Skeletal muscle tissue (tissue), 4 donors: ENCODE results near the gene CNTNAP2. TPM values are rescaled to one million over a fixed set of nuclear protein-coding genes. Genes with fewer than 3 reads are reported as not detected.
"Not testable (repeated sequence)": the region's sequence is repeated elsewhere in the genome, so short reads cannot be mapped to it uniquely, and the experiment has no call there.

Experiments
- H3K27ac ChIP-seq: one replicate; pipeline ENCODE4 v1.7.0; 2013; ENCODE audit warnings: mild to moderate bottlenecking, low read depth, low read length, inconsistent platforms
- H3K27me3 ChIP-seq, 3 donors: one replicate each; pipeline ENCODE4 v1.7.0; 2013; ENCODE audit warnings: low read length in 3 of 3; ENCODE audit not compliant: control insufficient read depth in 3 of 3, insufficient read depth in 3 of 3
- H3K36me3 ChIP-seq, 3 donors: one replicate each; pipeline ENCODE4 v1.7.0; 2013; ENCODE audit warnings: low read length in 3 of 3; ENCODE audit not compliant: control insufficient read depth in 3 of 3, insufficient read depth in 3 of 3
- H3K4me1 ChIP-seq, 3 donors: one replicate each; pipeline ENCODE4 v1.7.0; 2013; ENCODE audit warnings: low read length in 3 of 3, mild to moderate bottlenecking in 3 of 3; ENCODE audit not compliant: control insufficient read depth in 3 of 3, insufficient read depth in 3 of 3
- H3K4me3 ChIP-seq, 3 donors: one replicate each; pipeline ENCODE4 v1.7.0; 2013; ENCODE audit warnings: low read length in 3 of 3
- H3K9ac ChIP-seq, 3 donors: one replicate each; pipeline ENCODE4 v1.7.0; 2013; ENCODE audit warnings: low read length in 3 of 3, mild to moderate bottlenecking in 3 of 3, moderate library complexity in 2 of 3, low read depth in 1 of 3
- H3K9me3 ChIP-seq, 3 donors: one replicate each; pipeline ENCODE4 v1.7.0; 2013; ENCODE audit warnings: low read length in 3 of 3; ENCODE audit not compliant: control insufficient read depth in 3 of 3
- total RNA-seq: library from RNA; depleted of rRNA; stranded (reverse); fragments of >200 nt; gene quantifications from one replicate; pipeline ENCODE4 v1.2.3, GENCODE V29; 2014
- donor health status: Osteomylitis.

The CNTNAP2 gene
- total RNA-seq, 1 donor from 2014 or later = 14.1 TPM

GRCh38 chr7:147570390-147570789, 1453.8 kb downstream of the CNTNAP2 start:
- no peaks in the 10 kb centered on the region for H3K4me1 ChIP-seq
- no peak overlapping the region for H3K4me3 ChIP-seq
- H3K9me3 ChIP-seq = no peaks in the 10 kb centered on the region
- H3K36me3 ChIP-seq = no peaks in the 10 kb centered on the region
- no peak overlapping the region for H3K27ac ChIP-seq
- no peak overlapping the region for H3K9ac ChIP-seq
- no peaks in the 10 kb centered on the region for H3K27me3 ChIP-seq

DNA sequence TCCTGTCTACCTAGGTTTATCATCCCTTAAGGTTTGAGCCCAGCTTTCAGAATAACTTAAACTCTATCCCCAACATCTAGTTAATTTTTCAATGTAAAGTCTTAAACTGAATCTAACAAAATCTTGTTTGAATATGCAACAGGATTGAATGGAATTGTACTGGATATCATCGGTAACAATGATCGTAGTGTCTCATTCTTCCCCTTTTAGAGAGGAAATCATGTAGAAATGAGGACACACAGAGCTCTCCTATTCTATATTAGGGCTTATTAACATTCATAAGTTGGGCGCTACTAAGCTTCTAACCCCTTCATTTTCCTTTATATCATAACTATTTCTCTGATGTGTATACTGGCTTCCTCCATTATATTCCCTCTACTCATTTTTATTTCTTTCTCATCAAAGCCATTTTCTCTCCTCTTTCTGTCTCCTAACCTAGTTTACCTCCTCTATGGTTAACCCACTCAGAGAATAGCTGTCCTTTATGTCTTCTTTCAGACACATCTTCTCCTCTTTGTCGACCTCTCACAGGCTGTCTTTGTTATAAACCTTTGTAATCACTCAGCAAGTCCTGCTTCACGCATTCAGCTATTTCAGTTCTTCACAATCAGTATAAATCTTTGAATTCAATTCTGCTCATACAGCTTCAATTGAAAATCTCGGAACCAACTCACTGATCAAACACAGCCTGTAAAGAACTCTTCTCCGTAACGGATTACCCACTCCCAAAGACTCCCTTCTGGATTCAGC, 1455.0 kb downstream of the CNTNAP2 start:
- Histone ChIP-seq H3K9ac (no peak overlapping the region), H3K4me3 (no peak overlapping the region), H3K4me1 (no peaks in the 10 kb centered on the region), H3K36me3 (no peaks in the 10 kb centered on the region), H3K27me3 (no peaks in the 10 kb centered on the region), H3K9me3 (no peaks in the 10 kb centered on the region), H3K27ac (no peak overlapping the region)

DNA sequence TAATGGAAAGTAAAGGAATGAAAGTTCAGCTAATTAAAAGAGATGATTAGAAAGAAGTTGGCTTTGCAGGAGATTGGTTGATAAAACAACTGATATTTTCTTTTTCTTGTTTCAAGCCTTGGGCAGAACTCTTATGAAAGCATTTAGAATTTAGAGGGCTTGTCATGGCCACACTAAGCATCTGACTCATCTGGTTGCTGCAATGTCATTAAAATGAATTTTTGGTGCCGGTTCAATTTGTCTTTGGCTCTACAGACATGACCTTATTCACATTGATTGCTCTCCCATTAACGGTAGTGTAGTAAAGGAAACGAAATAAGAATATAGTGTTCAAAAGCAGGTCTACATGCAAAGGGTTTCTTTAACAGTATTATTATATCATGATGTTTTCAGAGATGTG, 1461.6 kb downstream of the CNTNAP2 start:
- H3K27ac ChIP-seq = no peak overlapping the region
- no peaks in the 10 kb centered on the region for H3K27me3 ChIP-seq
- H3K4me3 ChIP-seq = no peak overlapping the region
- no peaks in the 10 kb centered on the region for H3K4me1 ChIP-seq
- no peaks in the 10 kb centered on the region for H3K9me3 ChIP-seq
- no peaks in the 10 kb centered on the region for H3K36me3 ChIP-seq
- no peak overlapping the region for H3K9ac ChIP-seq

- no peaks in the 10 kb centered on the region for H3K36me3 ChIP-seq
- H3K4me1 ChIP-seq = no peaks in the 10 kb centered on the region
- H3K9ac ChIP-seq = no peak overlapping the region
- no peaks in the 10 kb centered on the region for H3K9me3 ChIP-seq
- no peak overlapping the region for H3K27ac ChIP-seq
- H3K27me3 ChIP-seq = no peaks in the 10 kb centered on the region
- H3K4me3 ChIP-seq = no peak overlapping the region
Measured at GRCh38 chr7:147579148-147579547, 1462.5 kb downstream of the CNTNAP2 start.

DNA sequence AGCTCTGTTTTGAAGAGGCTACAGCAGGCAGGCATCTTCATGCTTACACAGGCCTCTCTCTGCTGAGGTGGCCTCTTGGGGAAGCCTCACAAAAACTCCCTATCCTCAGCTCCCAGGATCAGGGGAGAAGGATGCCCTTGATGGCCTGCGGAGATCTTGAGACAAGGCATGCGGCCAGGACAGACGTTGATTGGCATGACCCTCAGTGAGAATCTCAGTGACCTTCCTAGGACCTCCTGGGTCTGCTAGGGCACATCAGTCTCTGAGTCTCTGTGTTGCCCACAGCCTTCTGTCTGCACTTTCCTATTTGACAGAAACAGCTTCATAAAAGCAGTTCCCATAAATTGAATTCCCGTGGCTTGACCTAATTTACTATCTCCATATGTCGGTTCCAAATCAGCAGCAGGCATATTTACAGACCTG, 1468.2 kb downstream of the CNTNAP2 start:
- no peaks in the 10 kb centered on the region for H3K4me1 ChIP-seq
- no peaks in the 10 kb centered on the region for H3K9me3 ChIP-seq
- H3K9ac ChIP-seq = no peak overlapping the region
- no peaks in the 10 kb centered on the region for H3K27me3 ChIP-seq
- no peak overlapping the region for H3K27ac ChIP-seq
- H3K36me3 ChIP-seq = no peaks in the 10 kb centered on the region
- H3K4me3 ChIP-seq = no peak overlapping the region

DNA sequence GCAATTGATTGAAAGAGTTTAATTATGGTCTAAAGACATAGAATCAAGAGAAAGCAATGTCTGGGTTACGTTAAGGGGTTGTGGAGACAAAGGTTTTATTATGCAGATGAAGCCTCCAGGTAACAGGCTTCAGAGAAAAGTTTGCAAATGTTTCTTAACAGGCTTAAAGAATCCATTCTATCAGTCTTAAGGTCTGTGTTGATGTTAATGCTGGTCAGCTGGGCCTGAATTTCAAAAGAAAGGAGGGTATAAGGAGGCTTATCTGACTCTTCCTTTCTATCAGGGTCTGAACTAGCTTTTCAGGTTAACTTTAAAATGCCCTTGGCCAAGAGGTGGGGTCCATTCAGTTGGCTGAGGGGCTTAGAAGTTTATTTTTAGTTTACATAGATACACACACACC, 1469.5 kb downstream of the CNTNAP2 start:
- H3K9ac ChIP-seq = no peak overlapping the region
- H3K4me1 ChIP-seq = no peaks in the 10 kb centered on the region
- H3K36me3 ChIP-seq = no peaks in the 10 kb centered on the region
- H3K9me3 ChIP-seq = no peaks in the 10 kb centered on the region
- no peak overlapping the region for H3K4me3 ChIP-seq
- no peak overlapping the region for H3K27ac ChIP-seq
- H3K27me3 ChIP-seq = no peaks in the 10 kb centered on the region

DNA sequence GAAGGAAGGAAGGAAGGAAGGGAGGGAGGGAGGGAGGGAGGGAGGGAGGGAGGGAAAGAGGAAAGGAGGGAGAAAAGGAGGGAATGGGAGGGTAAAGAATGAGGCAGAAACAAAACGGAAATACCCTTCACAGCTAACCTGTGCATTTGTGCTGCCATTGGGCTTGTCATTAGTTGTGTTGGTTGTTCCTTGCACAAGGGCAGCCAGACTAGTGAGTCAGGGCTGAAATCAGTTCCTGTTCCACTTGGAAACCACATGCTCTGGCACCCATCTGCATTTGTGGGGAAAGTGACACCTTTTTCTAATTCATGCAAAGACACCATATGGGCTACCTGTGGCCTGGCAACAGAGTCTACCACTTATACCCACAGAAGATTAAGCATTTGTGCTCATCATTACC, 1469.9 kb downstream of the CNTNAP2 start:
- Histone ChIP-seq H3K4me3 (no peak overlapping the region), H3K4me1 (no peaks in the 10 kb centered on the region), H3K9me3 (no peaks in the 10 kb centered on the region), H3K27ac (no peak overlapping the region), H3K36me3 (no peaks in the 10 kb centered on the region), H3K9ac (no peak overlapping the region), H3K27me3 (no peaks in the 10 kb centered on the region)

- Histone ChIP-seq H3K9ac (no peak overlapping the region), H3K36me3 (no peaks in the 10 kb centered on the region), H3K4me3 (no peak overlapping the region), H3K27ac (no peak overlapping the region), H3K27me3 (no peaks in the 10 kb centered on the region), H3K4me1 (no peaks in the 10 kb centered on the region), H3K9me3 (no peaks in the 10 kb centered on the region)
Measured at GRCh38 chr7:147593271-147594057, 1476.9 kb downstream of the CNTNAP2 start.

GRCh38 chr7:147595042-147595441, 1478.4 kb downstream of the CNTNAP2 start:
- no peaks in the 10 kb centered on the region for H3K27me3 ChIP-seq
- H3K4me3 ChIP-seq = no peak overlapping the region
- H3K4me1 ChIP-seq = no peaks in the 10 kb centered on the region
- no peaks in the 10 kb centered on the region for H3K36me3 ChIP-seq
- H3K27ac ChIP-seq = no peak overlapping the region
- H3K9me3 ChIP-seq = no peaks in the 10 kb centered on the region
- H3K9ac ChIP-seq = no peak overlapping the region

GRCh38 chr7:147598687-147599086, 1482.1 kb downstream of the CNTNAP2 start:
- not testable (repeated sequence) for H3K4me3 ChIP-seq, H3K36me3 ChIP-seq, H3K9ac ChIP-seq, H3K27me3 ChIP-seq, H3K4me1 ChIP-seq, H3K27ac ChIP-seq, H3K9me3 ChIP-seq
